ENCODE results near the gene TBC1D24. TPM values are rescaled to one million over a fixed set of nuclear protein-coding genes. Genes with fewer than 3 reads are reported as not detected.

The TBC1D24 gene
- total and polyA plus RNA-seq, 9 of the 15 experiments (the other 6 are each of a cell fraction or from before 2014, with no cell fraction given), result 1.7 to 22.6 (median 7.2) TPM

DNA sequence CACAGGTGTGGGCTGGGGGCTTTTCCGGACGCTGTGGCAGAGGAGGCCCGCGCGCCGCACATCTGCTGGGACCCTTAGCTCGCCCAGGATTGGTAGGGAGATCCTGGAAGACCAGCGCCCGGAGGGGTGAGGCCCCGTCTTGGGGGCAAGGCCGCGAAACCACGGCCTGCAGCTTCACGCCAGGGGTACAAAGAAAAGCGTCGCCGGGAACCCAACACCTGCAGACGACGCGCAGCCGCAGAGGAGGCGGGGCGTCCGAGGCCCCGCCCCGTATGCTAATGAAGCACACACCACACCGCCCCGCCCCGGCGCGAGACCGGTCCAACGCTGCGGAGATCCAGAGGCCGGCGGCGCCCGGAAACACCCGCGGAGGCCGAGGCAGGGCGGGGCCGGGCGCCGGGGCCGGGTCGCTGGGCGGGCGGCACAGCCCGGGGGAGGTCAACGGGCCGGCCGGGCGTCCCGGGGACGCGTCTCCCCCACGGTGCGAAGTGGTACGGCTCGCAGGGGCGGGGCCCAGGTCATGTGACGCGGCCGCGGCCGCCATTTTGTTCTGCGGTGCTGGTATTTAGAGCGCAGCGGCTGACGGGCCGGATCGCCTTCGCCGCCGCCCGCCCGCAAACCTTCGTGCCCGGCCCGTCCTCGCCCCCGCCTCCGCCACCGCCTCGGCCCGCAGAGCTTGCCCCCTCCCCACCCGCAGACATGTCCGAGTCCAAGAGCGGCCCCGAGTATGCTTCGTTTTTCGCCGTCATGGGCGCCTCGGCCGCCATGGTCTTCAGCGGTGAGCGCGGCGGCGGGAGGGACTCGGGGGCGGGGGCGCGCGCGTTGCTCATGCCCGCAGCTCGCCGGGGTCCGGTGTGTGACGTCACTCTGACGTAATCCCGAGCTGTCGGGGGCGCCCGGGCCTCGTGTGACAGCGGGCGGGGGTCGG lies 38.7 kb downstream of the TBC1D24 start, which contains the start of gene ATP6V0C (continued):
- TF ChIP-seq, protein P1, sequence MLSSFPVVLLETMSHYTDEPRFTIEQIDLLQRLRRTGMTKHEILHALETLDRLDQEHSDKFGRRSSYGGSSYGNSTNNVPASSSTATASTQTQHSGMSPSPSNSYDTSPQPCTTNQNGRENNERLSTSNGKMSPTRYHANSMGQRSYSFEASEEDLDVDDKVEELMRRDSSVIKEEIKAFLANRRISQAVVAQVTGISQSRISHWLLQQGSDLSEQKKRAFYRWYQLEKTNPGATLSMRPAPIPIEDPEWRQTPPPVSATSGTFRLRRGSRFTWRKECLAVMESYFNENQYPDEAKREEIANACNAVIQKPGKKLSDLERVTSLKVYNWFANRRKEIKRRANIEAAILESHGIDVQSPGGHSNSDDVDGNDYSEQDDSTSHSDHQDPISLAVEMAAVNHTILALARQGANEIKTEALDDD (IDR thresholded peaks at IDR 0.05), result no peak
- TF ChIP-seq FIP1L1 (IDR thresholded peaks at IDR 0.05; ENCODE audit: low read depth, low read length, poor library complexity, severe bottlenecking) (peak; percentile 49), ZNF445 (CRISPR knock-in tag; IDR thresholded peaks at IDR 0.05; ENCODE audit: low read depth) (no peak), RBM15 (IDR thresholded peaks at IDR 0.05; ENCODE audit: insufficient read depth, low read length) (no peak), U2AF1 (optimal IDR thresholded peaks at IDR 0.05; ENCODE audit: low read depth, low read length) (no peak), KLF1 (tag; IDR thresholded peaks at IDR 0.05) (peak; percentile 81; the same call in 1 of the 2 replicates), SIX5 (IDR thresholded peaks at IDR 0.05; ENCODE audit: borderline replicate concordance in 1 of 2, insufficient read depth in 1 of 2, low read depth in 1 of 2, low read length in 2 of 2) (peak in 1 of 2 experiments; percentile 40; a peak in 1 of 4 replicates), SNRNP70 (optimal IDR thresholded peaks at IDR 0.05; ENCODE audit: low read depth, low read length) (no peak), POLR2AphosphoS2 (IDR thresholded peaks at IDR 0.05; ENCODE audit: low read length) (no peak; the same call in 1 of the 2 replicates), FOXJ2 (tag; IDR thresholded peaks at IDR 0.05) (no peak), CREB3 (tag; conservative IDR thresholded peaks at IDR 0.05; ENCODE audit: low read depth) (no peak), GABPB2 (CRISPR knock-in tag; conservative IDR thresholded peaks at IDR 0.05) (no peak), SMC3 (conservative IDR thresholded peaks at IDR 0.05; ENCODE audit: insufficient read depth, low read depth, low read length) (no peak), SP1 (CRISPR knock-in tag; IDR thresholded peaks at IDR 0.05) (peak; percentile 39), TGIF2 (CRISPR knock-in tag; IDR thresholded peaks at IDR 0.05) (peak; percentile 64; the same call in 1 of the 2 replicates), ZZZ3 (IDR thresholded peaks at IDR 0.05) (no peak), ZBTB9 (CRISPR knock-in tag; IDR thresholded peaks at IDR 0.05) (0 out of 2 replicates have a peak, but pooled peaks have one; percentile 62), SIN3B (IDR thresholded peaks at IDR 0.05; ENCODE audit: low read depth) (peak; percentile 74), CBX2 (IDR thresholded peaks at IDR 0.05; ENCODE audit: insufficient read depth, low read length, poor library complexity, severe bottlenecking) (no peak)
- TF ChIP-seq, protein P2, sequence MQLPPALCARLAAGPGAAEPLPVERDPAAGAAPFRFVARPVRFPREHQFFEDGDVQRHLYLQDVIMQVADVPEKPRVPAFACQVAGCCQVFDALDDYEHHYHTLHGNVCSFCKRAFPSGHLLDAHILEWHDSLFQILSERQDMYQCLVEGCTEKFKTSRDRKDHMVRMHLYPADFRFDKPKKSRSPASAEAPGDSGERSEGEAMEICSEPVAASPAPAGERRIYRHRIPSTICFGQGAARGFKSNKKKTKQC (CRISPR knock-in tag; IDR thresholded peaks at IDR 0.05), result no peak
- TF ChIP-seq, protein P3, sequence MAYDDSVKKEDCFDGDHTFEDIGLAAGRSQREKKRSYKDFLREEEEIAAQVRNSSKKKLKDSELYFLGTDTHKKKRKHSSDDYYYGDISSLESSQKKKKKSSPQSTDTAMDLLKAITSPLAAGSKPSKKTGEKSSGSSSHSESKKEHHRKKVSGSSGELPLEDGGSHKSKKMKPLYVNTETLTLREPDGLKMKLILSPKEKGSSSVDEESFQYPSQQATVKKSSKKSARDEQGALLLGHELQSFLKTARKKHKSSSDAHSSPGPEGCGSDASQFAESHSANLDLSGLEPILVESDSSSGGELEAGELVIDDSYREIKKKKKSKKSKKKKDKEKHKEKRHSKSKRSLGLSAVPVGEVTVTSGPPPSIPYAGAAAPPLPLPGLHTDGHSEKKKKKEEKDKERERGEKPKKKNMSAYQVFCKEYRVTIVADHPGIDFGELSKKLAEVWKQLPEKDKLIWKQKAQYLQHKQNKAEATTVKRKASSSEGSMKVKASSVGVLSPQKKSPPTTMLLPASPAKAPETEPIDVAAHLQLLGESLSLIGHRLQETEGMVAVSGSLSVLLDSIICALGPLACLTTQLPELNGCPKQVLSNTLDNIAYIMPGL (CRISPR knock-in tag; IDR thresholded peaks at IDR 0.05), result peak; percentile 71; the same call in 1 of the 2 replicates
